ENCODE data around the gene TTLL4.

TTLL4 gene

GRCh38 chr2:218710687-218711549 lies at the start of gene TTLL4:
TTLL4 (plus strand) TSS chr2:218710835; CDS start chr2:218737677, 26,842 bp downstream.
- DNase-seq (ENCODE audit: low spot score), result peak; percentile 99

GRCh38 chr2:218662377-218662776 lies 48.3 kb upstream of the TTLL4 start:
- no peak for DNase-seq (ENCODE audit: low spot score)

GRCh38 chr2:218662827-218663226 lies 47.8 kb upstream of the TTLL4 start:
- no peak for DNase-seq (ENCODE audit: low spot score)

GRCh38 chr2:218663901-218664300 lies 46.7 kb upstream of the TTLL4 start:
- DNase-seq (ENCODE audit: low spot score), result no peak

- no peak for DNase-seq (ENCODE audit: low spot score)
Observed at GRCh38 chr2:218664653-218665052, 46.0 kb upstream of the TTLL4 start.

- DNase-seq (ENCODE audit: low spot score), result peak; percentile 41
Observed at GRCh38 chr2:218671097-218671653, 39.5 kb upstream of the TTLL4 start.

- peak; percentile 94 for DNase-seq (ENCODE audit: low spot score)
Observed at GRCh38 chr2:218671654-218672566, 38.7 kb upstream of the TTLL4 start, which contains the start of the genes RNF25 and STK36. RNF25 (minus strand) TSS chr2:218672002; CDS start chr2:218671970, 32 bp downstream. STK36 (plus strand) TSS chr2:218672086; CDS start chr2:218672830, 744 bp downstream.

- no peak for DNase-seq (ENCODE audit: low spot score)
Observed at GRCh38 chr2:218679119-218679518, 31.5 kb upstream of the TTLL4 start.

GRCh38 chr2:218680061-218680460 lies 30.6 kb upstream of the TTLL4 start:
- no peak for DNase-seq (ENCODE audit: low spot score)

GRCh38 chr2:218687400-218688060 lies 23.1 kb upstream of the TTLL4 start:
- peak; percentile 82 for DNase-seq (ENCODE audit: low spot score)

GRCh38 chr2:218691234-218691633 lies 19.4 kb upstream of the TTLL4 start:
- no peak for DNase-seq (ENCODE audit: low spot score)

- no peak for DNase-seq (ENCODE audit: low spot score)
Observed at GRCh38 chr2:218694405-218695145, 16.1 kb upstream of the TTLL4 start.

GRCh38 chr2:218698885-218699284 lies 11.8 kb upstream of the TTLL4 start:
- no peak for DNase-seq (ENCODE audit: low spot score)

- no peak for DNase-seq (ENCODE audit: low spot score)
Observed at GRCh38 chr2:218701806-218702205, 8.8 kb upstream of the TTLL4 start.

GRCh38 chr2:218703341-218703740 lies 7.3 kb upstream of the TTLL4 start:
- DNase-seq (ENCODE audit: low spot score), result no peak

- no peak for DNase-seq (ENCODE audit: low spot score)
Observed at GRCh38 chr2:218708086-218708485, 2.5 kb upstream of the TTLL4 start.

- DNase-seq (ENCODE audit: low spot score), result no peak
Observed at GRCh38 chr2:218709908-218710307, 727 bp upstream of the TTLL4 start.

GRCh38 chr2:218710334-218710686 lies 325 bp upstream of the TTLL4 start:
- DNase-seq (ENCODE audit: low spot score), result no peak

GRCh38 chr2:218711550-218711929 lies 905 bp downstream of the TTLL4 start:
- no peak for DNase-seq (ENCODE audit: low spot score)

GRCh38 chr2:218713922-218714321 lies 3.3 kb downstream of the TTLL4 start:
- no peak for DNase-seq (ENCODE audit: low spot score)

GRCh38 chr2:218716070-218716469 lies 5.4 kb downstream of the TTLL4 start:
- no peak for DNase-seq (ENCODE audit: low spot score)
